Chondrocyte (in vitro differentiated cells): ENCODE results near the gene GALNS. TPM values are rescaled to one million over a fixed set of nuclear protein-coding genes. Genes with fewer than 3 reads are reported as not detected.
A peak's percentile ranks its signal among the peaks of the same experiment; 100 is the strongest.

ENCODE experiments used
- DNase-seq: peaks from one replicate; pipeline ENCODE4 v3.0.0; 2021; ENCODE audit warnings: mixed read lengths, low spot score
- H3K27ac Mint-ChIP-seq: one replicate; pipeline ENCODE4 v1.8.0; 2021; ENCODE audit warnings: mild to moderate bottlenecking, moderate library complexity, mixed read lengths; ENCODE audit not compliant: unreplicated experiment
- H3K27me3 Mint-ChIP-seq: 2 replicates; pipeline ENCODE4 v1.8.0; 2021; ENCODE audit warnings: low read depth, mixed read lengths
- H3K36me3 Mint-ChIP-seq: 2 replicates; pipeline ENCODE4 v1.8.0; 2021; ENCODE audit warnings: low read depth, mixed read lengths
- H3K4me1 Mint-ChIP-seq: 2 replicates; pipeline ENCODE4 v1.8.0; 2021; ENCODE audit warnings: low read depth, mild to moderate bottlenecking, mixed read lengths
- H3K4me3 Mint-ChIP-seq: one replicate; pipeline ENCODE4 v1.8.0; 2021; ENCODE audit warnings: mild to moderate bottlenecking, moderate library complexity, mixed read lengths; ENCODE audit not compliant: unreplicated experiment
- H3K9me3 Mint-ChIP-seq: 2 replicates; pipeline ENCODE4 v1.8.0; 2021; ENCODE audit warnings: low read depth, mixed read lengths
- total RNA-seq: library from RNA; stranded (reverse); gene quantifications from 3 replicates; pipeline ENCODE4 v1.2.1, GENCODE V29; 2021
- TF ChIP-seq, protein P1 (sequence below): fragments of 200-600 bp; sonication (generic); IDR thresholded peaks from 2 replicates; pipeline ENCODE4 v1.5.0; 2021; ENCODE audit warnings: antibody characterized with exemption, mild to moderate bottlenecking, moderate library complexity

The GALNS gene
- total RNA-seq, 1 donor from 2014 or later = 34.1 TPM

DNA sequence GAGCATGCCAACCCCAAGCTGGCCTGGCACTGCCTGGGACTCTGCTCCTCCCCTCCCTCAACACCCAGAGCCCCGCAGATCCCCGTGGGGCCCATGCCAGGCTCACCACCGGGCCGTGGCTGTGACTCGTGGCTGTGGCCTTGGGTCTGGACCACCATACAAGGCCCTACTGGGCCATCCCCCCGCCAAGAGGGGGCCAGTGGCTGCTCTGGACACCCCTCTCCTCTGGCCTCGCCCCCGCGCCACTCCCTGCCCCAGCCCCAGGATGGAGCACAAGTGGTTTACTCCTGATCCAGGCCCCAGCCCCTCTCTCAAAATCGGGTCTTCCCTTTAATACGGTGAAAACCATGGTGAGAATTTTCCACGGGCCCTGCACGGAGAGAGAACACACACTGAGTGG lies 6.7 kb upstream of the GALNS start:
- H3K9me3 Mint-ChIP-seq = no peaks in the 10 kb centered on the region
- TF ChIP-seq, protein P1, sequence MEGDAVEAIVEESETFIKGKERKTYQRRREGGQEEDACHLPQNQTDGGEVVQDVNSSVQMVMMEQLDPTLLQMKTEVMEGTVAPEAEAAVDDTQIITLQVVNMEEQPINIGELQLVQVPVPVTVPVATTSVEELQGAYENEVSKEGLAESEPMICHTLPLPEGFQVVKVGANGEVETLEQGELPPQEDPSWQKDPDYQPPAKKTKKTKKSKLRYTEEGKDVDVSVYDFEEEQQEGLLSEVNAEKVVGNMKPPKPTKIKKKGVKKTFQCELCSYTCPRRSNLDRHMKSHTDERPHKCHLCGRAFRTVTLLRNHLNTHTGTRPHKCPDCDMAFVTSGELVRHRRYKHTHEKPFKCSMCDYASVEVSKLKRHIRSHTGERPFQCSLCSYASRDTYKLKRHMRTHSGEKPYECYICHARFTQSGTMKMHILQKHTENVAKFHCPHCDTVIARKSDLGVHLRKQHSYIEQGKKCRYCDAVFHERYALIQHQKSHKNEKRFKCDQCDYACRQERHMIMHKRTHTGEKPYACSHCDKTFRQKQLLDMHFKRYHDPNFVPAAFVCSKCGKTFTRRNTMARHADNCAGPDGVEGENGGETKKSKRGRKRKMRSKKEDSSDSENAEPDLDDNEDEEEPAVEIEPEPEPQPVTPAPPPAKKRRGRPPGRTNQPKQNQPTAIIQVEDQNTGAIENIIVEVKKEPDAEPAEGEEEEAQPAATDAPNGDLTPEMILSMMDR = no peak
- peaks cover 5% of the 10 kb centered on the region for H3K27me3 Mint-ChIP-seq
- H3K27ac Mint-ChIP-seq = no peak overlapping the region
- no peak overlapping the region for H3K4me3 Mint-ChIP-seq
- H3K4me1 Mint-ChIP-seq = peaks cover 2% of the 10 kb centered on the region
- no peak for DNase-seq
- H3K36me3 Mint-ChIP-seq = peaks cover 3% of the 10 kb centered on the region

GRCh38 chr16:88862968-88863367 lies 6.2 kb upstream of the GALNS start:
- no peak overlapping the region for H3K4me3 Mint-ChIP-seq
- peaks cover 3% of the 10 kb centered on the region for H3K27me3 Mint-ChIP-seq
- no peaks in the 10 kb centered on the region for H3K9me3 Mint-ChIP-seq
- no peak for DNase-seq
- H3K36me3 Mint-ChIP-seq = peaks cover 4% of the 10 kb centered on the region
- peaks cover 7% of the 10 kb centered on the region for H3K4me1 Mint-ChIP-seq
- TF ChIP-seq, protein P1 = no peak
- no peak overlapping the region for H3K27ac Mint-ChIP-seq

DNA sequence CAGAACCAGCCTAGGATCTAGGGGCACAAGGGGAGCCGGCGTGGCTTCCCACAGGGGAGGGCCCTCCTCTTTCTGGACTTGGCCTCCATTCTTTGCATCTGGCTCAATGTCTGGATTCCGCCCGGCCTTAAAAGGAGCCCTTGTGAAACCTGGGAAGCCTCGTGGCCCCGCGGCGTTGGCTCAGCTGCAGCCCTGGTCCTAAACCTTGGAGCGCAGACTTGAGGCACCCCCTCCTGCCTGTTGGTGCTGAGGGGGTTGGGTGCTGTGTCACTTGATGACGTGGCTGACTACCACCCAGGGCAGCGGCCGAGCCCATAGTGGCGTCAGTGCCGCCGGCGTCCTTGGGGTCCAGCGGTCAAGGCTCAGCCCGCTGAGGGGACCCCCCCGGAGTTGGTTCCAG lies 4.6 kb upstream of the GALNS start:
- TF ChIP-seq, protein P1 = no peak
- Mint-ChIP-seq H3K36me3 (peaks cover 5% of the 10 kb centered on the region), H3K27me3 (no peaks in the 10 kb centered on the region), H3K4me3 (no peak overlapping the region), H3K4me1 (peaks cover 13% of the 10 kb centered on the region), H3K9me3 (no peaks in the 10 kb centered on the region), H3K27ac (no peak overlapping the region)
- DNase-seq = no peak

DNA sequence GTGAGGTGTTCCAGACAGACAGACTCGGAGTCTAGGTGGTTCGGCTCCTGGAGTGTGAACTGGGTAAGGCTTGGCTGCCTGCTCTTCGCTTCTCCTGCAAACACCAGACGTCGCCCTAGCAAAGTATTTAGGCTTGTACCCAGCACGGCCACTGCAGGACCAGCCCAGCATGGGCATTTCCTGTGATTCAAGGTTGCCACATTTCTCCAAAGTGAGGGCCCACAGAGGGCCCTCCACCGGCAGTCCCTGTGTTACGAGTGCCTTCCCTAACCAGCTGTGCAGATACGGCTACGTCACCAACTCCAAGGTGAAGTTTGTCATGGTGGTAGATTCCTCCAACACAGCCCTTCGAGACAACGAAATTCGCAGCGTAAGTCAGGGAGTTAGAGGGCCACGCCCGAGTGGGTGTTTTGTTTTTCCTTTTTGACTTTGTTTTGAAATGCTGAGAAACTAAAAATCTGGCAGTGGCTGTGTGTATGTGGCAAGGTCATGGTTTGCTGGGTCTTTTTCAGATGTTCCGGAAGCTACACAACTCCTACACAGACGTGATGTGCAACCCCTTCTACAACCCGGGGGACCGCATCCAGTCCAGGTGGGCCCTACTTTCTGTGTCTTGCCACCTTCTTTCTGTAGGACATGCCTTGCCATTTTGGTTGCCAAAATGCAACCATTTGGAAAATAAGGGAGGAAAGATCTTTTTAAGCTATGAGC lies 2.8 kb upstream of the GALNS start:
- Mint-ChIP-seq H3K4me3 (no peak overlapping the region), H3K36me3 (peaks cover 5% of the 10 kb centered on the region), H3K27me3 (no peaks in the 10 kb centered on the region), H3K27ac (no peak overlapping the region), H3K4me1 (peaks cover 22% of the 10 kb centered on the region), H3K9me3 (no peaks in the 10 kb centered on the region)
- DNase-seq = no peak
- TF ChIP-seq, protein P1 = no peak

DNA sequence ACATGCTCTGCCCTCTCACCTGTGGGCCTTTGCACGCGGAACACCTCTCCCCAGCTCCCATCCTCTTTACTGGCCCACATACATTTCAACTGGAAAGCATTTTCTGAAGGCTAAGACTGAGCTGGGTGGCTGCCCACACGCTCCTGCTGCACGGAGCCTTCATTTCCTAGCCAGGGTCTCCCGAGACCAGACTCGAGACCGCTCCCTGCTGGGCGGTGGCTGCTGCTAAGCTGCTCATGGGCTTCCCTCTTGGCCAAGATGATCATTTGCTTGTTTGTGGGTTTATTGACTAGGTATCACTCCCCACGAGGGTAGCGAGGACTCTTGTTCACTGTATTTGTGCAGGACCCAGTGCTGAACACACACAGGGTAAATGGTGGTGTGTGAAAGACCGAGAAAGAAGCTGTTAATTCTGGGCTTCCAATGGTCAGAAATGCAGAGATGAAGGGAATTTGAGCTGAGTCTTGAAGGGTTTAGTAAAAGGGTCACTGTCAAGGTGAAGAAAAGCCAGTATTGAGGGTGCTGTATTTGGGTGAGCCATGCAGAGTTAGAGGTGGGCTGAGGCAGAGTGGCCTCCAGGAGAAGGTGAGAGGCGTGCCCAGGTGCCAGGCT lies 1.1 kb upstream of the GALNS start:
- Mint-ChIP-seq H3K4me1 (peaks cover 22% of the 10 kb centered on the region), H3K4me3 (peak overlapping the region; percentile 99), H3K27ac (peak overlapping the region; percentile 91), H3K27me3 (no peaks in the 10 kb centered on the region), H3K9me3 (no peaks in the 10 kb centered on the region), H3K36me3 (peaks cover 5% of the 10 kb centered on the region)
- TF ChIP-seq, protein P1 = peak; percentile 82
- no peak for DNase-seq
